ENCODE measurements around the gene STIMATE. TPM values are rescaled to one million over a fixed set of nuclear protein-coding genes. Genes with fewer than 3 reads are reported as not detected.

The STIMATE gene
- total RNA-seq, 1 experiment from 2014 or later, result 13.5 TPM

DNA sequence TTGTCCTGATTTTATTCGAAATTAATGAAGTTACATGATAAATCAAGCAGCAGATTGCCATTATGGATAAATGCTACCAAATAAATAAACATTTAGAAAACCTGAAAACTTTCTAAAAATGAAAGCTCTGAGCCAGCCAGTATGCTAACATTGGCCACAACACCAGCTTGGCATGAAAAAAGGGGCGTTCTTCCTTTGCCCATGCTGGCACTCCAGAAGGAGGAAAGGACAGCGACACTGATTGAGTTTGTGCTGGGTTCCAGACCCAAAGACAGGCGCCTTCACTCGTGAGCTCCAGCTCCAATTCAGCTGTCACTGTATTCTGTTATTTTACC is 5.1 kb downstream of the STIMATE start:
- Mint-ChIP-seq H3K27me3 (ENCODE audit: insufficient read depth, unreplicated experiment) (no peaks in the 10 kb centered on the region), H3K4me1 (ENCODE audit: low read depth, unreplicated experiment) (peaks cover 15% of the 10 kb centered on the region), H3K36me3 (ENCODE audit: insufficient read depth, unreplicated experiment) (peaks cover 7% of the 10 kb centered on the region), H3K27ac (ENCODE audit: unreplicated experiment) (no peak overlapping the region), H3K4me3 (ENCODE audit: unreplicated experiment) (no peak overlapping the region), H3K9me3 (ENCODE audit: unreplicated experiment) (no peaks in the 10 kb centered on the region)
- Histone ChIP-seq H3K36me3 (ENCODE audit: control insufficient read depth, insufficient read depth, low read length) (no peaks in the 10 kb centered on the region), H3K4me3 (ENCODE audit: low read depth, low read length) (no peak overlapping the region), H3K9me3 (no peaks in the 10 kb centered on the region), H3K27me3 (replicated peaks; ENCODE audit: control insufficient read depth, insufficient read depth, low read length) (no peaks in the 10 kb centered on the region), H3K4me1 (0 out of 2 replicates have a peak, but pooled peaks cover 4% of the 10 kb centered on the region)
- intact Hi-C loops (cut with micrococcal nuclease; ENCODE audit: unreplicated experiment), result loop anchor here (5.0 kb wide), 1 partner anchor 40 kb away; no protein-coding TSS in a partner anchor
- CTCF ChIA-PET, result interaction anchor here (0.6 kb wide), 1 partner anchor 15 kb away, joined by 3 read pairs; no protein-coding TSS in a partner anchor
- DNase-seq, result no peak
- POLR2A ChIA-PET, result no interaction called here
- TF ChIP-seq, protein P1, sequence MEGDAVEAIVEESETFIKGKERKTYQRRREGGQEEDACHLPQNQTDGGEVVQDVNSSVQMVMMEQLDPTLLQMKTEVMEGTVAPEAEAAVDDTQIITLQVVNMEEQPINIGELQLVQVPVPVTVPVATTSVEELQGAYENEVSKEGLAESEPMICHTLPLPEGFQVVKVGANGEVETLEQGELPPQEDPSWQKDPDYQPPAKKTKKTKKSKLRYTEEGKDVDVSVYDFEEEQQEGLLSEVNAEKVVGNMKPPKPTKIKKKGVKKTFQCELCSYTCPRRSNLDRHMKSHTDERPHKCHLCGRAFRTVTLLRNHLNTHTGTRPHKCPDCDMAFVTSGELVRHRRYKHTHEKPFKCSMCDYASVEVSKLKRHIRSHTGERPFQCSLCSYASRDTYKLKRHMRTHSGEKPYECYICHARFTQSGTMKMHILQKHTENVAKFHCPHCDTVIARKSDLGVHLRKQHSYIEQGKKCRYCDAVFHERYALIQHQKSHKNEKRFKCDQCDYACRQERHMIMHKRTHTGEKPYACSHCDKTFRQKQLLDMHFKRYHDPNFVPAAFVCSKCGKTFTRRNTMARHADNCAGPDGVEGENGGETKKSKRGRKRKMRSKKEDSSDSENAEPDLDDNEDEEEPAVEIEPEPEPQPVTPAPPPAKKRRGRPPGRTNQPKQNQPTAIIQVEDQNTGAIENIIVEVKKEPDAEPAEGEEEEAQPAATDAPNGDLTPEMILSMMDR (IDR thresholded peaks at IDR 0.05; ENCODE audit: insufficient read depth in 1 of 2, low read depth in 1 of 2, low read length in 1 of 2, severe bottlenecking in 1 of 2, unreplicated experiment in 1 of 2), result no peak
- no TSS peak for BruUV-seq (replicated peaks)

- peak in 1 of 2 experiments; percentile 33 for DNase-seq
- Histone ChIP-seq H3K4me3 (ENCODE audit: low read depth, low read length) (no peak overlapping the region), H3K27me3 (replicated peaks; ENCODE audit: control insufficient read depth, insufficient read depth, low read length) (no peaks in the 10 kb centered on the region), H3K4me1 (0 out of 2 replicates have a peak, but pooled peaks cover 4% of the 10 kb centered on the region), H3K36me3 (ENCODE audit: control insufficient read depth, insufficient read depth, low read length) (no peaks in the 10 kb centered on the region), H3K9me3 (no peaks in the 10 kb centered on the region)
- ChIA-PET POLR2A (no interaction called here), CTCF (interaction anchor here (0.6 kb wide), 1 partner anchor 16 kb away, joined by 3 read pairs; no protein-coding TSS in a partner anchor)
- no peaks in the 10 kb centered on the region for H3K27me3 Mint-ChIP-seq (ENCODE audit: insufficient read depth, unreplicated experiment)
- TF ChIP-seq, protein P1 (IDR thresholded peaks at IDR 0.05; ENCODE audit: insufficient read depth in 1 of 2, low read depth in 1 of 2, low read length in 1 of 2, severe bottlenecking in 1 of 2, unreplicated experiment in 1 of 2), result no peak
- H3K27ac Mint-ChIP-seq (ENCODE audit: unreplicated experiment), result no peak overlapping the region
- BruUV-seq (replicated peaks), result no TSS peak
- H3K36me3 Mint-ChIP-seq (ENCODE audit: insufficient read depth, unreplicated experiment), result peaks cover 3% of the 10 kb centered on the region
- peaks cover 13% of the 10 kb centered on the region for H3K4me1 Mint-ChIP-seq (ENCODE audit: low read depth, unreplicated experiment)
- intact Hi-C loops (cut with micrococcal nuclease; ENCODE audit: unreplicated experiment), result loop anchor here (5.0 kb wide), 1 partner anchor 39 kb away; no protein-coding TSS in a partner anchor
- no peak overlapping the region for H3K4me3 Mint-ChIP-seq (ENCODE audit: unreplicated experiment)
- H3K9me3 Mint-ChIP-seq (ENCODE audit: unreplicated experiment), result no peaks in the 10 kb centered on the region
These were observed 5.7 kb downstream of the STIMATE start for GRCh38 chr3:52891615-52892081.

- no peak for DNase-seq
- TF ChIP-seq, protein P1 (IDR thresholded peaks at IDR 0.05; ENCODE audit: insufficient read depth in 1 of 2, low read depth in 1 of 2, low read length in 1 of 2, severe bottlenecking in 1 of 2, unreplicated experiment in 1 of 2), result no peak
- BruUV-seq (replicated peaks), result no TSS peak
- Mint-ChIP-seq H3K4me1 (ENCODE audit: low read depth, unreplicated experiment) (peaks cover 8% of the 10 kb centered on the region), H3K27me3 (ENCODE audit: insufficient read depth, unreplicated experiment) (no peaks in the 10 kb centered on the region), H3K27ac (ENCODE audit: unreplicated experiment) (no peak overlapping the region), H3K4me3 (ENCODE audit: unreplicated experiment) (no peak overlapping the region), H3K36me3 (ENCODE audit: insufficient read depth, unreplicated experiment) (no peaks in the 10 kb centered on the region), H3K9me3 (ENCODE audit: unreplicated experiment) (no peaks in the 10 kb centered on the region)
- Histone ChIP-seq H3K9me3 (no peaks in the 10 kb centered on the region), H3K4me1 (0 out of 2 replicates have a peak, but pooled peaks cover 4% of the 10 kb centered on the region), H3K27me3 (replicated peaks; ENCODE audit: control insufficient read depth, insufficient read depth, low read length) (no peaks in the 10 kb centered on the region), H3K36me3 (ENCODE audit: control insufficient read depth, insufficient read depth, low read length) (no peaks in the 10 kb centered on the region), H3K4me3 (ENCODE audit: low read depth, low read length) (no peak overlapping the region)
- CTCF ChIA-PET, result no interaction called here
- intact Hi-C loops (cut with micrococcal nuclease; ENCODE audit: unreplicated experiment), result loop anchor here (5.0 kb wide), 1 partner anchor 39 kb away; no protein-coding TSS in a partner anchor
- POLR2A ChIA-PET, result no interaction called here
These were observed 6.2 kb downstream of the STIMATE start for GRCh38 chr3:52891164-52891563.
